Measurements from ENCODE around the gene RAP1GDS1.
"Not testable (repeated sequence)": the region's sequence is repeated elsewhere in the genome, so short reads cannot be mapped to it uniquely, and the experiment has no call there.

RAP1GDS1 gene

GRCh38 chr4:98352396-98352795, 91.2 kb downstream of the RAP1GDS1 start:
- DNase-seq (ENCODE audit: low spot score): no peak

- no peak for DNase-seq (ENCODE audit: low spot score)
Observed at GRCh38 chr4:98352940-98353339, 91.8 kb downstream of the RAP1GDS1 start.

- no peak for DNase-seq (ENCODE audit: low spot score)
Observed at GRCh38 chr4:98358630-98359248, 97.6 kb downstream of the RAP1GDS1 start.

- no peak for DNase-seq (ENCODE audit: low spot score)
Observed at GRCh38 chr4:98359646-98360045, 98.5 kb downstream of the RAP1GDS1 start.

GRCh38 chr4:98363431-98363830, 102.2 kb downstream of the RAP1GDS1 start:
- DNase-seq (ENCODE audit: low spot score): no peak

- not testable (repeated sequence) for DNase-seq (ENCODE audit: low spot score)
Observed at GRCh38 chr4:98366275-98366674, 105.1 kb downstream of the RAP1GDS1 start.

GRCh38 chr4:98368000-98368399, 106.8 kb downstream of the RAP1GDS1 start:
- not testable (repeated sequence) for DNase-seq (ENCODE audit: low spot score)

- no peak for DNase-seq (ENCODE audit: low spot score)
Observed at GRCh38 chr4:98369322-98369721, 108.1 kb downstream of the RAP1GDS1 start.

GRCh38 chr4:98374643-98375042, 113.5 kb downstream of the RAP1GDS1 start:
- no peak for DNase-seq (ENCODE audit: low spot score)

GRCh38 chr4:98377559-98377958, 116.4 kb downstream of the RAP1GDS1 start:
- no peak for DNase-seq (ENCODE audit: low spot score)

- no peak for DNase-seq (ENCODE audit: low spot score)
Observed at GRCh38 chr4:98381306-98381705, 120.1 kb downstream of the RAP1GDS1 start.

GRCh38 chr4:98383431-98384106, 122.4 kb downstream of the RAP1GDS1 start:
- DNase-seq (ENCODE audit: low spot score): no peak

GRCh38 chr4:98385831-98386230, 124.6 kb downstream of the RAP1GDS1 start:
- DNase-seq (ENCODE audit: low spot score): no peak

GRCh38 chr4:98387345-98388026, 126.3 kb downstream of the RAP1GDS1 start:
- no peak for DNase-seq (ENCODE audit: low spot score)

- no peak for DNase-seq (ENCODE audit: low spot score)
Observed at GRCh38 chr4:98394134-98394533, 132.9 kb downstream of the RAP1GDS1 start.

- no peak for DNase-seq (ENCODE audit: low spot score)
Observed at GRCh38 chr4:98399915-98400314, 138.7 kb downstream of the RAP1GDS1 start.

GRCh38 chr4:98406819-98407218, 145.6 kb downstream of the RAP1GDS1 start:
- no peak for DNase-seq (ENCODE audit: low spot score)

GRCh38 chr4:98411731-98412130, 150.5 kb downstream of the RAP1GDS1 start:
- DNase-seq (ENCODE audit: low spot score): no peak

- DNase-seq (ENCODE audit: low spot score): no peak
Observed at GRCh38 chr4:98416844-98417243, 155.7 kb downstream of the RAP1GDS1 start.

- not testable (repeated sequence) for DNase-seq (ENCODE audit: low spot score)
Observed at GRCh38 chr4:98420151-98420550, 159.0 kb downstream of the RAP1GDS1 start.

- no peak for DNase-seq (ENCODE audit: low spot score)
Observed at GRCh38 chr4:98421111-98421510, 159.9 kb downstream of the RAP1GDS1 start.

- DNase-seq (ENCODE audit: low spot score): no peak
Observed at GRCh38 chr4:98423009-98423408, 161.8 kb downstream of the RAP1GDS1 start.

GRCh38 chr4:98430708-98431403, 169.7 kb downstream of the RAP1GDS1 start:
- DNase-seq (ENCODE audit: low spot score): no peak

All from CD4-positive, alpha-beta T cell treated with Interleukin-2 at 100 ng/mL for 4 hours (primary cell).